Thoracic aorta (tissue), 2 donors: ENCODE measurements around the gene ANO3. TPM values are rescaled to one million over a fixed set of nuclear protein-coding genes. Genes with fewer than 3 reads are reported as not detected.

Experiments used
- ATAC-seq: fragments of 150-250 bp; one replicate; pipeline ENCODE4 v1.8.0; 2017; ENCODE audit warnings: low read depth; ENCODE audit not compliant: insufficient number of reproducible peaks, low FRiP score
- DNase-seq: peaks from one replicate; pipeline ENCODE4 v3.0.0-alpha.2; 2020; ENCODE audit warnings: low spot score
- H3K27ac ChIP-seq, 2 donors: fragments of 200-600 bp; sonication (generic); 1 replicate in 1 of 2; 2 replicates in 1 of 2; pipeline ENCODE4 v1.5.1; 2016; ENCODE audit warnings: mild to moderate bottlenecking in 2 of 2, moderate library complexity in 2 of 2
- H3K27me3 ChIP-seq: fragments of 200-600 bp; sonication (generic); replicated peaks from 2 replicates; pipeline ENCODE4 v1.6.0; 2016; ENCODE audit warnings: mild to moderate bottlenecking; ENCODE audit not compliant: insufficient read depth
- H3K36me3 ChIP-seq: fragments of 200-600 bp; sonication (generic); one replicate; pipeline ENCODE4 v1.5.1; 2016
- H3K4me1 ChIP-seq, 2 donors: fragments of 200-600 bp; sonication (generic); 1 replicate in 1 of 2; 2 replicates in 1 of 2; pipeline versions ENCODE4 v1.5.1 to v1.6.0; 2016; ENCODE audit warnings: low read depth in 2 of 2, mild to moderate bottlenecking in 1 of 2; ENCODE audit not compliant: control insufficient read depth in 1 of 2
- H3K4me3 ChIP-seq: fragments of 200-600 bp; sonication (generic); 2 replicates; pipeline ENCODE4 v1.5.1; 2016; ENCODE audit warnings: mild to moderate bottlenecking
- H3K9me3 ChIP-seq: fragments of 200-600 bp; sonication (generic); 2 replicates; pipeline ENCODE4 v1.5.1; 2016
- CTCF ChIP-seq: fragments of 200-600 bp; sonication (generic); IDR thresholded peaks from one replicate; pipeline ENCODE4 v1.5.1; 2019; ENCODE audit warnings: antibody characterized with exemption
- total RNA-seq, 2 donors: library from RNA; depleted of rRNA; stranded (reverse); fragments of >200 nt; gene quantifications; one replicate each; pipeline versions ENCODE4 v1.1.0 to v1.2.3, GENCODE V29; 2016

The ANO3 gene
- total RNA-seq, 2 donors from 2014 or later = 0.71 to 13.4 TPM

GRCh38 chr11:26477396-26477795 is 145.5 kb downstream of the ANO3 start:
- ATAC-seq = no peak
- Histone ChIP-seq H3K9me3 (no peaks in the 10 kb centered on the region), H3K4me1 (no peaks in the 10 kb centered on the region), H3K36me3 (no peaks in the 10 kb centered on the region), H3K27me3 (no peaks in the 10 kb centered on the region), H3K4me3 (no peak overlapping the region), H3K27ac (no peak overlapping the region)
- DNase-seq = no peak
- TF ChIP-seq CTCF = no peak

- Histone ChIP-seq H3K27me3 (no peaks in the 10 kb centered on the region), H3K9me3 (no peaks in the 10 kb centered on the region), H3K4me1 (no peaks in the 10 kb centered on the region), H3K27ac (no peak overlapping the region), H3K36me3 (no peaks in the 10 kb centered on the region), H3K4me3 (no peak overlapping the region)
- TF ChIP-seq CTCF = no peak
- ATAC-seq (no peak), DNase-seq (no peak)
These were observed 146.8 kb downstream of the ANO3 start for GRCh38 chr11:26478710-26479109.

GRCh38 chr11:26480041-26480440 is 148.1 kb downstream of the ANO3 start:
- H3K27ac ChIP-seq = no peak overlapping the region
- H3K27me3 ChIP-seq = no peaks in the 10 kb centered on the region
- no peaks in the 10 kb centered on the region for H3K9me3 ChIP-seq
- H3K4me3 ChIP-seq = no peak overlapping the region
- TF ChIP-seq CTCF = no peak
- ATAC-seq = no peak
- DNase-seq = no peak
- no peaks in the 10 kb centered on the region for H3K36me3 ChIP-seq
- no peaks in the 10 kb centered on the region for H3K4me1 ChIP-seq

GRCh38 chr11:26483108-26483507 is 151.2 kb downstream of the ANO3 start:
- DNase-seq = no peak
- TF ChIP-seq CTCF = no peak
- no peak for ATAC-seq
- no peak overlapping the region for H3K27ac ChIP-seq
- H3K4me3 ChIP-seq = no peak overlapping the region
- H3K36me3 ChIP-seq = no peaks in the 10 kb centered on the region
- no peaks in the 10 kb centered on the region for H3K4me1 ChIP-seq
- H3K9me3 ChIP-seq = no peaks in the 10 kb centered on the region
- no peaks in the 10 kb centered on the region for H3K27me3 ChIP-seq

- no peaks in the 10 kb centered on the region for H3K9me3 ChIP-seq
These were observed 158.6 kb downstream of the ANO3 start for GRCh38 chr11:26490546-26490945.

More at GRCh38 chr11:26490546-26490945, 158.6 kb downstream of the ANO3 start:
- Histone ChIP-seq H3K4me1 (no peaks in the 10 kb centered on the region), H3K36me3 (no peaks in the 10 kb centered on the region), H3K4me3 (no peak overlapping the region), H3K27ac (no peak overlapping the region), H3K27me3 (no peaks in the 10 kb centered on the region)
- no peak for TF ChIP-seq CTCF
- DNase-seq (no peak), ATAC-seq (no peak)
